DOHH2 (cell line): ENCODE data around the gene DOCK1.

Source experiments
- H3F3A ChIP-seq: fragments of 200-600 bp; sonication (generic), shearing (Covaris generic); 2 replicates; pipeline ENCODE4 v1.6.0; 2016; ENCODE audit warnings: antibody characterized with exemption, mild to moderate bottlenecking; ENCODE audit not compliant: control insufficient read depth, insufficient read depth
- H3K27ac ChIP-seq: fragments of 200-600 bp; sonication (generic); 2 replicates; pipeline ENCODE4 v1.5.1; 2014; ENCODE audit warnings: low read depth, mild to moderate bottlenecking, low read length, moderate library complexity
- H3K27me3 ChIP-seq: fragments of 200-600 bp; sonication (generic); 2 replicates; pipeline ENCODE4 v1.6.1; 2014; ENCODE audit warnings: mild to moderate bottlenecking, low read length, mixed read lengths; ENCODE audit not compliant: control insufficient read depth
- H3K36me3 ChIP-seq: fragments of 200-600 bp; sonication (generic); 2 replicates; pipeline ENCODE4 v1.6.1; 2014; ENCODE audit warnings: mild to moderate bottlenecking, low read length, moderate library complexity, mixed read lengths; ENCODE audit not compliant: control insufficient read depth
- H3K4me1 ChIP-seq: fragments of 200-600 bp; sonication (generic); 2 replicates; pipeline ENCODE4 v1.6.1; 2014; ENCODE audit warnings: mild to moderate bottlenecking, low read length, mixed read lengths; ENCODE audit not compliant: control insufficient read depth
- H3K4me2 ChIP-seq: fragments of 200-600 bp; sonication (generic); 2 replicates; pipeline ENCODE4 v1.6.0; 2014; ENCODE audit warnings: mild to moderate bottlenecking, low read length, moderate library complexity
- H3K4me3 ChIP-seq: fragments of 200-600 bp; sonication (generic); 2 replicates; pipeline ENCODE4 v1.5.1; 2014; ENCODE audit warnings: mild to moderate bottlenecking, low read length, mixed read lengths
- H3K79me2 ChIP-seq: fragments of 200-600 bp; sonication (generic); 2 replicates; pipeline ENCODE4 v1.6.1; 2014; ENCODE audit warnings: mild to moderate bottlenecking, low read length, mixed read lengths; ENCODE audit not compliant: control insufficient read depth
- H3K9me2 ChIP-seq: fragments of 200-600 bp; sonication (generic); replicated peaks from 2 replicates; pipeline ENCODE4 v1.6.1; 2014; ENCODE audit warnings: mild to moderate bottlenecking, low read length, mixed read lengths; ENCODE audit not compliant: control insufficient read depth
- H3K9me3 ChIP-seq: fragments of 200-600 bp; sonication (generic); 2 replicates; pipeline ENCODE4 v1.6.1; 2014; ENCODE audit warnings: antibody characterized with exemption, low read length, mixed read lengths; ENCODE audit not compliant: control insufficient read depth, insufficient read depth
- H4K20me1 ChIP-seq: fragments of 200-600 bp; sonication (generic); 2 replicates; pipeline ENCODE4 v1.6.0; 2014; ENCODE audit warnings: low read depth, mild to moderate bottlenecking, antibody characterized with exemption, low read length, moderate library complexity; ENCODE audit not compliant: control insufficient read depth, insufficient read depth
- CTCF ChIP-seq: fragments of 200-600 bp; sonication (generic); IDR thresholded peaks from one replicate; pipeline ENCODE4 v1.5.1; 2014; ENCODE audit warnings: antibody characterized with exemption, mild to moderate bottlenecking, low read depth, low read length; ENCODE audit not compliant: poor library complexity, severe bottlenecking
- EZH2phosphoT487 ChIP-seq: fragments of 200-600 bp; sonication (generic); IDR thresholded peaks from 2 replicates; pipeline ENCODE4 v1.6.1; 2017; ENCODE audit warnings: borderline replicate concordance, mild to moderate bottlenecking, antibody characterized with exemption, low read length, moderate library complexity, mixed read lengths

The DOCK1 gene

DNA sequence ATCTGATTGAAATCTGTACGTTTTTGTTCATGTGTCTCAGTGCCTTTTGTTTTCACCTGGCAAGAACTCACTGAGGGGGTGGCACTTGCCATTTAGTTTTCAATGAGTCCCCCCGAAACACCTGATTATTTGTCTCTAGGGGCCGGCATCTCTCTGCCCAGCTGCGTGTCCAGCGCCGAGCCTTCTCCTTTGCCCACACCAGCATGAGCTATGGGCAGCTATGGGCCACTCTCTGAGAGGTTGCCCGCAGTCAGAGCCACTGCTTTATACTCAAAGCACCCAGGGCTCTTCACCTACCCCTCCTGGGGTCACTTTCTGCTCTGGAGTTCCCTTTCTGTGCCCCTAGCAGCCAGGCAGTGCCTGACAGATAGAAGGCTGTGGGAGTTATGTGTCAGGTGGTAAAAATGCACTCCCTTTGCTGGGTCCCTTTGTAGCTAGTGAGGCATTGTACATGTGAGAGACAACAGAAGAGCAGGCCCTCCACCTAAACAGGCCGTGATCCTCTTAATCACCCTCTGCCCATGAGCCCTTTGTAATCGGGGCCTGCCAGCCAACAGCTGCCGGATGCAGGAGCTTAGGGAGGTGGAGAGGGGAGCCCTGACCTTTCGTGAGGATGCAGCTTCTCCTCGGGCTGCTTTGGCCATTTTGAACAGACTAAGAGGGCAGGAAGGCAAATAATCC lies 510.8 kb downstream of the DOCK1 start:
- Histone ChIP-seq H3K27me3 (no peaks in the 10 kb centered on the region), H3K4me1 (no peaks in the 10 kb centered on the region), H3K9me3 (peaks cover 10% of the 10 kb centered on the region; the same call in 1 of the 2 replicates), H3K4me3 (no peak overlapping the region), H3K27ac (no peak overlapping the region), H4K20me1 (no peaks in the 10 kb centered on the region), H3K4me2 (no peak overlapping the region), H3K79me2 (no peaks in the 10 kb centered on the region), H3K36me3 (no peaks in the 10 kb centered on the region), H3F3A (no peaks in the 10 kb centered on the region), H3K9me2 (no peaks in the 10 kb centered on the region)
- TF ChIP-seq EZH2phosphoT487 = no peak
- TF ChIP-seq CTCF = no peak

DNA sequence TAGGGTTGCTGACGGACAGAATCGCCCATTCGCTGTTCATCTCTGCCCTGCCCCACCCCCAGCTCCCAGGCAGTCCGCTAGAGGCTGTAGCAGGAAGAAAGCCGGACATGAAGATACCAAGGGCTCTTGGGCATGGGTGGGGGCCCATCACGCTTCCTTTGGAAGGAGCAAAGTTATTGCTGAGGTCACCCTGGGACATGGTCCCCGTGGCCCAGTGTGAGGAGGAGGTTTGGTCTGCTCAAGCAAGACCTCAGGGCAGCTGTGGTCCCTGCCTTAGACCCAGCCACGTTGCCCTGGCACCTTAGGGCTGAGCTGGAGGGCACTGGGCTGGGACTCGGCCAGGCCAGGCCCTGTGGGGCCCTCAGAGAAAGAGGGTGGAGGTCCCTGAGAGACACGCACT lies 511.8 kb downstream of the DOCK1 start:
- Histone ChIP-seq H3K36me3 (no peaks in the 10 kb centered on the region), H3K27me3 (no peaks in the 10 kb centered on the region), H3K4me2 (no peak overlapping the region), H3K4me3 (no peak overlapping the region), H4K20me1 (no peaks in the 10 kb centered on the region), H3K79me2 (no peaks in the 10 kb centered on the region), H3K9me2 (no peaks in the 10 kb centered on the region), H3K4me1 (no peaks in the 10 kb centered on the region), H3K9me3 (peaks cover 10% of the 10 kb centered on the region; the same call in 1 of the 2 replicates), H3F3A (no peaks in the 10 kb centered on the region), H3K27ac (no peak overlapping the region)
- TF ChIP-seq CTCF (no peak), EZH2phosphoT487 (no peak)

DNA sequence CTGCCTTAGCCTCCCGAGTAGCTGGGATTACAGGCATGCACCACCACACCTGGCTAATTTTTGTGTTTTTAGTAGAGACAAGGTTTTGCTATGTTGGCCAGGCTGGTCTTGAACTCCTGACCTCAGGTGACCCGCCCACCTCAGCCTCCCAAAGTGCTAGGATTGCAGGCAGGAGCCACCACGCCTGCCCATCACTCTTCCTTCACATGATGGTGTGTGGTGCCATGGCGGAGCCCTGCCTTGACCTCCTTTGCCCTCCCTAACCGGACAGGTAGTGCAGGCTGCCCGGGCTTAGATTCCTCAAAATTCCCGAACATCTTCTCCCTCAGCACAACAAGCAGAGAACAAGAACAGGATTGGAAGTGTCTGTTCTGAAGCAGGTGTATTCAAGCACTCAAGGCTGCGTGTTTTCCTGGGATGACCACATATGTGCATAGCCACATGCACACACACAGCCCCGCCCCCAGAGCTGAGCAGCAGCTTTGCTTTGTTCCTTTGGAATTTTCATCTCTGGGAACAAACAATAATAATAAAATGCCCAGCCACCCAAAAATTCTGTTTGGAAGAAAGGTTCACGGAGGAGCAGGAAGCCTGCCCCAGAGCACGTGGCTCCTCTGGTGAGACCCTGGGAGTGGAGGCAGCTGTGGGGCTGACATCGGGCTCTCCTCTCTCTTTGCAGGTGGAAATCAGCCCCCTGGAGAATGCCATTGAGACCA lies 512.6 kb downstream of the DOCK1 start:
- no peak overlapping the region for H3K4me3 ChIP-seq
- H3K9me3 ChIP-seq = peaks cover 7% of the 10 kb centered on the region; the same call in 1 of the 2 replicates
- no peaks in the 10 kb centered on the region for H3K9me2 ChIP-seq
- H3K4me1 ChIP-seq = no peaks in the 10 kb centered on the region
- H3K27ac ChIP-seq = no peak overlapping the region
- no peak overlapping the region for H3K4me2 ChIP-seq
- no peaks in the 10 kb centered on the region for H3K27me3 ChIP-seq
- no peaks in the 10 kb centered on the region for H3K79me2 ChIP-seq
- no peaks in the 10 kb centered on the region for H4K20me1 ChIP-seq
- no peak for TF ChIP-seq EZH2phosphoT487
- TF ChIP-seq CTCF = no peak
- no peaks in the 10 kb centered on the region for H3F3A ChIP-seq
- H3K36me3 ChIP-seq = no peaks in the 10 kb centered on the region
